ENCODE results near the gene STXBP3.

STXBP3 gene

GRCh38 chr1:108767708-108768107 lies 21.2 kb downstream of the STXBP3 start:
- H3K9ac ChIP-seq (ENCODE audit: low read depth, low read length, poor library complexity), result no peak overlapping the region
- H2BK120ac ChIP-seq (ENCODE audit: low read depth, low read length), result no peak overlapping the region
- no peak overlapping the region for H3K14ac ChIP-seq (ENCODE audit: low read length)
- H3K79me1 ChIP-seq (ENCODE audit: low read depth, low read length), result no peaks in the 10 kb centered on the region
- peaks cover 5 to 68% of the 10 kb centered on the region in 2 donors for H3K36me3 ChIP-seq (replicated peaks in 1 of 2; ENCODE audit: control insufficient read depth in 2 of 2, insufficient read depth in 2 of 2, low read length in 2 of 2)
- no peak overlapping the region for H2BK15ac ChIP-seq (ENCODE audit: low read length)
- H3K4me1 ChIP-seq (ENCODE audit: control insufficient read depth in 2 of 2, insufficient read depth in 1 of 2, low read depth in 1 of 2, low read length in 2 of 2), result no peaks in the 10 kb centered on the region
- no peak overlapping the region for H3K23ac ChIP-seq (ENCODE audit: low read depth, low read length, poor library complexity)
- H4K8ac ChIP-seq (ENCODE audit: low read depth, low read length), result no peak overlapping the region
- WGBS, 2 donors (ENCODE audit: extremely low coverage in 2 of 2, insufficient read length in 2 of 2, insufficient replicate concordance in 1 of 2), result no CpG with 5 or more reads among the region's 3 CpGs
- H2BK5ac ChIP-seq (ENCODE audit: low read length), result no peak overlapping the region
- no peak overlapping the region for H3K4me3 ChIP-seq (ENCODE audit: low read length in 2 of 2)
- H3K18ac ChIP-seq (ENCODE audit: low read length), result no peak overlapping the region
- H3K4ac ChIP-seq (ENCODE audit: low read length), result no peak overlapping the region
- no peak overlapping the region for H3K27ac ChIP-seq (replicated peaks; ENCODE audit: low read length)
- H2AK5ac ChIP-seq (ENCODE audit: low read depth, low read length), result no peak overlapping the region
- no peaks in the 10 kb centered on the region for H3K27me3 ChIP-seq (ENCODE audit: control insufficient read depth in 3 of 3, insufficient read depth in 3 of 3, low read depth in 1 of 3, low read length in 3 of 3)
- DNase-seq (ENCODE audit: low spot score), result no peak
- H4K91ac ChIP-seq (ENCODE audit: low read depth, low read length, poor library complexity), result no peak overlapping the region
- H2BK12ac ChIP-seq (ENCODE audit: low read length), result no peak overlapping the region
- H3K9me3 ChIP-seq (replicated peaks in 1 of 2; ENCODE audit: control insufficient read depth in 2 of 2, insufficient read depth in 1 of 2, low read depth in 1 of 2, low read length in 2 of 2), result no peaks in the 10 kb centered on the region
- H3K4me2 ChIP-seq (ENCODE audit: insufficient read depth, low read length, poor library complexity, severe bottlenecking), result no peak overlapping the region
- no peak overlapping the region for H2AFZ ChIP-seq (ENCODE audit: low read length)

- peaks cover 8 to 97% of the 10 kb centered on the region in 2 donors for H3K36me3 ChIP-seq (replicated peaks in 1 of 2; ENCODE audit: control insufficient read depth in 2 of 2, insufficient read depth in 2 of 2, low read length in 2 of 2)
- no peak overlapping the region for H2BK120ac ChIP-seq (ENCODE audit: low read depth, low read length)
- no peak overlapping the region for H3K4me2 ChIP-seq (ENCODE audit: insufficient read depth, low read length, poor library complexity, severe bottlenecking)
- H3K4me3 ChIP-seq (ENCODE audit: low read length in 2 of 2), result no peak overlapping the region
- H2AFZ ChIP-seq (ENCODE audit: low read length), result no peak overlapping the region
- DNase-seq (ENCODE audit: low spot score), result no peak
- no peak overlapping the region for H2BK5ac ChIP-seq (ENCODE audit: low read length)
- H3K9me3 ChIP-seq (replicated peaks in 1 of 2; ENCODE audit: control insufficient read depth in 2 of 2, insufficient read depth in 1 of 2, low read depth in 1 of 2, low read length in 2 of 2), result peaks cover 0 to under 1% of the 10 kb centered on the region in 2 donors
- no peak overlapping the region for H3K27ac ChIP-seq (replicated peaks; ENCODE audit: low read length)
- H3K79me1 ChIP-seq (ENCODE audit: low read depth, low read length), result no peaks in the 10 kb centered on the region
- H3K18ac ChIP-seq (ENCODE audit: low read length), result no peak overlapping the region
- H4K8ac ChIP-seq (ENCODE audit: low read depth, low read length), result no peak overlapping the region
- H4K91ac ChIP-seq (ENCODE audit: low read depth, low read length, poor library complexity), result no peak overlapping the region
- no peak overlapping the region for H3K9ac ChIP-seq (ENCODE audit: low read depth, low read length, poor library complexity)
- H3K27me3 ChIP-seq (ENCODE audit: control insufficient read depth in 3 of 3, insufficient read depth in 3 of 3, low read depth in 1 of 3, low read length in 3 of 3), result no peaks in the 10 kb centered on the region
- no peak overlapping the region for H3K23ac ChIP-seq (ENCODE audit: low read depth, low read length, poor library complexity)
- H2BK15ac ChIP-seq (ENCODE audit: low read length), result no peak overlapping the region
- no peak overlapping the region for H3K4ac ChIP-seq (ENCODE audit: low read length)
- H3K14ac ChIP-seq (ENCODE audit: low read length), result no peak overlapping the region
- no peaks in the 10 kb centered on the region for H3K4me1 ChIP-seq (ENCODE audit: control insufficient read depth in 2 of 2, insufficient read depth in 1 of 2, low read depth in 1 of 2, low read length in 2 of 2)
- no peak overlapping the region for H2AK5ac ChIP-seq (ENCODE audit: low read depth, low read length)
- H2BK12ac ChIP-seq (ENCODE audit: low read length), result no peak overlapping the region
These were observed 31.4 kb downstream of the STXBP3 start for GRCh38 chr1:108777839-108778238.

GRCh38 chr1:108779455-108779854 lies 33.0 kb downstream of the STXBP3 start:
- no peak overlapping the region for H3K27ac ChIP-seq (replicated peaks; ENCODE audit: low read length)
- no peak overlapping the region for H2BK15ac ChIP-seq (ENCODE audit: low read length)
- H3K9ac ChIP-seq (ENCODE audit: low read depth, low read length, poor library complexity), result no peak overlapping the region
- H3K14ac ChIP-seq (ENCODE audit: low read length), result no peak overlapping the region
- H3K4ac ChIP-seq (ENCODE audit: low read length), result no peak overlapping the region
- no peaks in the 10 kb centered on the region for H3K27me3 ChIP-seq (ENCODE audit: control insufficient read depth in 3 of 3, insufficient read depth in 3 of 3, low read depth in 1 of 3, low read length in 3 of 3)
- no peaks in the 10 kb centered on the region for H3K79me1 ChIP-seq (ENCODE audit: low read depth, low read length)
- H3K23ac ChIP-seq (ENCODE audit: low read depth, low read length, poor library complexity), result no peak overlapping the region
- H2BK5ac ChIP-seq (ENCODE audit: low read length), result no peak overlapping the region
- H3K36me3 ChIP-seq (replicated peaks in 1 of 2; ENCODE audit: control insufficient read depth in 2 of 2, insufficient read depth in 2 of 2, low read length in 2 of 2), result peaks cover 6 to 97% of the 10 kb centered on the region in 2 donors
- no peak overlapping the region for H2BK12ac ChIP-seq (ENCODE audit: low read length)
- no peak overlapping the region for H3K18ac ChIP-seq (ENCODE audit: low read length)
- no peak overlapping the region for H2AFZ ChIP-seq (ENCODE audit: low read length)
- no peak overlapping the region for H2AK5ac ChIP-seq (ENCODE audit: low read depth, low read length)
- no peak overlapping the region for H4K91ac ChIP-seq (ENCODE audit: low read depth, low read length, poor library complexity)
- H3K4me3 ChIP-seq (ENCODE audit: low read length in 2 of 2), result no peak overlapping the region
- no peak overlapping the region for H3K4me2 ChIP-seq (ENCODE audit: insufficient read depth, low read length, poor library complexity, severe bottlenecking)
- no peak overlapping the region for H4K8ac ChIP-seq (ENCODE audit: low read depth, low read length)
- no peak overlapping the region for H2BK120ac ChIP-seq (ENCODE audit: low read depth, low read length)
- no peaks in the 10 kb centered on the region for H3K4me1 ChIP-seq (ENCODE audit: control insufficient read depth in 2 of 2, insufficient read depth in 1 of 2, low read depth in 1 of 2, low read length in 2 of 2)
- peaks cover 0 to 17% of the 10 kb centered on the region in 2 donors for H3K9me3 ChIP-seq (replicated peaks in 1 of 2; ENCODE audit: control insufficient read depth in 2 of 2, insufficient read depth in 1 of 2, low read depth in 1 of 2, low read length in 2 of 2)
- no peak for DNase-seq (ENCODE audit: low spot score)

- H2BK5ac ChIP-seq (ENCODE audit: low read length), result no peak overlapping the region
- H2AFZ ChIP-seq (ENCODE audit: low read length), result no peak overlapping the region
- no peak overlapping the region for H3K4ac ChIP-seq (ENCODE audit: low read length)
- H3K9ac ChIP-seq (ENCODE audit: low read depth, low read length, poor library complexity), result no peak overlapping the region
- peaks cover 12 to 98% of the 10 kb centered on the region in 2 donors for H3K36me3 ChIP-seq (replicated peaks in 1 of 2; ENCODE audit: control insufficient read depth in 2 of 2, insufficient read depth in 2 of 2, low read length in 2 of 2)
- H3K4me3 ChIP-seq (ENCODE audit: low read length in 2 of 2), result no peak overlapping the region
- DNase-seq (ENCODE audit: low spot score), result no peak
- H3K27ac ChIP-seq (replicated peaks; ENCODE audit: low read length), result no peak overlapping the region
- no CpG with 5 or more reads among the region's 3 CpGs for WGBS, 2 donors (ENCODE audit: extremely low coverage in 2 of 2, insufficient read length in 2 of 2, insufficient replicate concordance in 1 of 2)
- peaks cover 10 to 33% of the 10 kb centered on the region in 2 donors for H3K9me3 ChIP-seq (replicated peaks in 1 of 2; ENCODE audit: control insufficient read depth in 2 of 2, insufficient read depth in 1 of 2, low read depth in 1 of 2, low read length in 2 of 2)
- no peak overlapping the region for H3K14ac ChIP-seq (ENCODE audit: low read length)
- no peak overlapping the region for H4K91ac ChIP-seq (ENCODE audit: low read depth, low read length, poor library complexity)
- H3K23ac ChIP-seq (ENCODE audit: low read depth, low read length, poor library complexity), result no peak overlapping the region
- no peak overlapping the region for H3K4me2 ChIP-seq (ENCODE audit: insufficient read depth, low read length, poor library complexity, severe bottlenecking)
- H3K27me3 ChIP-seq (ENCODE audit: control insufficient read depth in 3 of 3, insufficient read depth in 3 of 3, low read depth in 1 of 3, low read length in 3 of 3), result no peaks in the 10 kb centered on the region
- no peak overlapping the region for H4K8ac ChIP-seq (ENCODE audit: low read depth, low read length)
- H2AK5ac ChIP-seq (ENCODE audit: low read depth, low read length), result no peak overlapping the region
- no peaks in the 10 kb centered on the region for H3K4me1 ChIP-seq (ENCODE audit: control insufficient read depth in 2 of 2, insufficient read depth in 1 of 2, low read depth in 1 of 2, low read length in 2 of 2)
- H2BK120ac ChIP-seq (ENCODE audit: low read depth, low read length), result no peak overlapping the region
- H2BK15ac ChIP-seq (ENCODE audit: low read length), result no peak overlapping the region
- H3K18ac ChIP-seq (ENCODE audit: low read length), result no peak overlapping the region
- H2BK12ac ChIP-seq (ENCODE audit: low read length), result no peak overlapping the region
- no peaks in the 10 kb centered on the region for H3K79me1 ChIP-seq (ENCODE audit: low read depth, low read length)
These were observed 34.6 kb downstream of the STXBP3 start for GRCh38 chr1:108780937-108781574.
